ENCODE measurements around the gene CTU1. TPM values are rescaled to one million over a fixed set of nuclear protein-coding genes. Genes with fewer than 3 reads are reported as not detected.

Gene CTU1
- total and polyA plus RNA-seq, 10 of the 15 experiments (the other 5 are each of a cell fraction or from before 2014, with no cell fraction given), result 0.02 to 10.5 (median 3.0) TPM; not detected in 1

DNA sequence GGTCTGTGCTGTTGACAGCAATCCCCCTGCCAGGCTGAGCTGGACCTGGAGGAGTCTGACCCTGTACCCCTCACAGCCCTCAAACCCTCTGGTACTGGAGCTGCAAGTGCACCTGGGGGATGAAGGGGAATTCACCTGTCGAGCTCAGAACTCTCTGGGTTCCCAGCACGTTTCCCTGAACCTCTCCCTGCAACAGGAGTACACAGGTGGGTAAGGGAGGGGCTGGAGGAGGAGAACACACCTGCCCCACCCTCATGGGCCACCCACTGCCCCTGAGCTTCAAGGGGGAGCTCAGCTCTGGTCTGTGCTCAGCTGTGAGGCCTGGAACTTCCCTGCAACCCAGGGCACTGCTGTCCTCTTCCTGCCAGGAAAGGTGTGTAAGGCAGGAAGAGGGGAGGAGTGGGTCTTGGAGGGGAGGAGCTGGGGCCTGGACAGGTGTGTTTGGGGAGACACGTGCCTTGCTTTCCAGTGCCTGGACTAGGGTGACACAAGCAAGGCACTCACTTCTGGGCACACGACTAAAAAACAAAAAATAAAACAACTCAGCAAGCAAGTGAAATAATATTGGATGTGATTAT, 37.8 kb upstream of the CTU1 start (continued):
- TF ChIP-seq SIX5 (IDR thresholded peaks at IDR 0.05; ENCODE audit: low read depth, low read length, severe bottlenecking) (no peak), MTA2 (IDR thresholded peaks at IDR 0.05; ENCODE audit: low read depth) (no peak)

GRCh38 chr19:51144482-51145045, 36.4 kb upstream of the CTU1 start:
- ATAC-seq (no peak), DNase-seq (ENCODE audit: low read depth, low spot score) (no peak), FAIRE-seq (no peak)
- no TSS peak for BruUV-seq (replicated peaks)
- Histone ChIP-seq H3K79me2 (ENCODE audit: control insufficient read depth, insufficient read depth, low read length) (no peaks in the 10 kb centered on the region), H3K4me3 (no peak overlapping the region), H2AFZ (ENCODE audit: control insufficient read depth, low read depth, low read length) (no peak overlapping the region), H4K20me1 (ENCODE audit: control insufficient read depth, insufficient read depth) (no peaks in the 10 kb centered on the region), H3K4me1 (ENCODE audit: control insufficient read depth, insufficient read depth, low read length) (no peaks in the 10 kb centered on the region), H3K27ac (ENCODE audit: control insufficient read depth, insufficient read depth) (no peak overlapping the region), H3K4me2 (ENCODE audit: control insufficient read depth, insufficient read depth) (no peak overlapping the region), H3K9me3 (replicated peaks; ENCODE audit: control insufficient read depth, insufficient read depth, low read length) (no peaks in the 10 kb centered on the region), H3K27me3 (replicated peaks in 1 of 2; ENCODE audit: control insufficient read depth in 2 of 2, insufficient read depth in 2 of 2, low read length in 1 of 2) (no peaks in the 10 kb centered on the region; a peak in 2 of 4 replicates), H3K36me3 (ENCODE audit: control insufficient read depth in 2 of 2, insufficient read depth in 2 of 2, low read length in 1 of 2) (no peaks in the 10 kb centered on the region), H3K9ac (ENCODE audit: control insufficient read depth, insufficient read depth, low read length) (no peak overlapping the region)
- CTCF ChIA-PET, result no interaction called here
- in situ Hi-C loops (cut with MboI) (no loop called here), intact Hi-C loops (cut with micrococcal nuclease; ENCODE audit: unreplicated experiment) (no loop called here)
- POLR2A ChIA-PET, result no interaction called here
- RAD21 ChIA-PET (ENCODE audit: unreplicated experiment), result no interaction called here
- WGBS (ENCODE audit: insufficient coverage, insufficient replicate concordance, low lambda C conversion rate, missing lambda C conversion rate), result 25% methylated on average over 8 of the region's 11 CpGs
- SMC1A ChIA-PET (ENCODE audit: uncharacterized antibody, unreplicated experiment), result no interaction called here
- TF ChIP-seq RBBP5 (conservative IDR thresholded peaks at IDR 0.05) (no peak), LARP7 (IDR thresholded peaks at IDR 0.05) (no peak), FOXK2 (IDR thresholded peaks at IDR 0.05) (no peak), NFYB (IDR thresholded peaks at IDR 0.05; ENCODE audit: insufficient read depth, low read depth, low read length) (no peak), PAX8 (IDR thresholded peaks at IDR 0.05) (no peak), CREM (IDR thresholded peaks at IDR 0.05; ENCODE audit: low read depth) (no peak), MAX (IDR thresholded peaks at IDR 0.05; ENCODE audit: low read depth, low read length) (no peak), SUZ12 (IDR thresholded peaks at IDR 0.05; ENCODE audit: unreplicated experiment) (no peak), SIX5 (IDR thresholded peaks at IDR 0.05; ENCODE audit: low read depth, low read length, severe bottlenecking) (no peak), NKRF (conservative IDR thresholded peaks at IDR 0.05) (no peak), ESRRA (IDR thresholded peaks at IDR 0.05; ENCODE audit: low read length) (no peak), EP300 (IDR thresholded peaks at IDR 0.05; ENCODE audit: borderline replicate concordance in 1 of 2, control insufficient read depth in 1 of 2, low read depth in 2 of 2, low read length in 2 of 2) (no peak), ZBTB11 (CRISPR knock-in tag; IDR thresholded peaks at IDR 0.05) (no peak), ATF2 (IDR thresholded peaks at IDR 0.05; ENCODE audit: low read length) (no peak), ZNF207 (IDR thresholded peaks at IDR 0.05; ENCODE audit: borderline replicate concordance) (no peak)

Data from GM12878 (cell line).